ENCODE measurements around the gene IDUA. TPM values are rescaled to one million over a fixed set of nuclear protein-coding genes. Genes with fewer than 3 reads are reported as not detected.
A peak's percentile ranks its signal among the peaks of the same experiment; 100 is the strongest.

The IDUA gene
- total and polyA plus RNA-seq, 10 of the 15 experiments (the other 5 are each of a cell fraction or from before 2014, with no cell fraction given) = 0.05 to 7.6 (median 1.4) TPM; not detected in 1

- TF ChIP-seq STAT3 (IDR thresholded peaks at IDR 0.05; ENCODE audit: low read depth, low read length) (no peak), NR2F1 (conservative IDR thresholded peaks at IDR 0.05) (peak; percentile 98), NR2C1 (IDR thresholded peaks at IDR 0.05) (peak; percentile 78; the same call in 1 of the 2 replicates), HCFC1 (IDR thresholded peaks at IDR 0.05; ENCODE audit: low read length) (0 out of 2 replicates have a peak, but pooled peaks have one; percentile 22), POLR2A (IDR thresholded peaks at IDR 0.05; ENCODE audit: low read depth, low read length) (peak; percentile 16; the same call in 1 of the 2 replicates), ZNF217 (IDR thresholded peaks at IDR 0.05) (peak; percentile 22; the same call in 1 of the 2 replicates), NFIC (IDR thresholded peaks at IDR 0.05; ENCODE audit: low read depth, low read length) (no peak), MTA2 (IDR thresholded peaks at IDR 0.05; ENCODE audit: low read depth) (peak; percentile 74; the same call in 1 of the 2 replicates), NFXL1 (IDR thresholded peaks at IDR 0.05; ENCODE audit: borderline replicate concordance) (no peak), PAX5 (IDR thresholded peaks at IDR 0.05; ENCODE audit: borderline replicate concordance, low read depth, low read length) (peak; percentile 16; the same call in 1 of the 2 replicates), RUNX3 (IDR thresholded peaks at IDR 0.05; ENCODE audit: low read length) (peak; percentile 29; the same call in 1 of the 2 replicates), ATF7 (IDR thresholded peaks at IDR 0.05; ENCODE audit: low read depth) (peak; percentile 33), NBN (IDR thresholded peaks at IDR 0.05) (peak; percentile 64; the same call in 1 of the 2 replicates), SMARCA5 (IDR thresholded peaks at IDR 0.05) (0 out of 2 replicates have a peak, but pooled peaks have one; percentile 51), ZNF687 (IDR thresholded peaks at IDR 0.05) (peak; percentile 80), HDAC2 (IDR thresholded peaks at IDR 0.05) (no peak), DPF2 (IDR thresholded peaks at IDR 0.05) (peak; percentile 81; the same call in 1 of the 2 replicates), PRDM15 (CRISPR knock-in tag; IDR thresholded peaks at IDR 0.05) (no peak), MXI1 (IDR thresholded peaks at IDR 0.05; ENCODE audit: low read depth, low read length) (peak; percentile 43; the same call in 1 of the 2 replicates), SRF (IDR thresholded peaks at IDR 0.05; ENCODE audit: low read depth in 2 of 2, low read length in 2 of 2) (peak in 1 of 2 experiments; percentile 58; a peak in 1 of 4 replicates), MEF2B (IDR thresholded peaks at IDR 0.05; ENCODE audit: partially characterized antibody, poor library complexity, severe bottlenecking) (peak; percentile 92), BCLAF1 (IDR thresholded peaks at IDR 0.05) (no peak)
Observed at GRCh38 chr4:1021386-1022050, 34.7 kb downstream of the IDUA start (continued).

Measured in GM12878 (cell line).